ENCODE measurements around the gene OGFOD2.

Gene OGFOD2

DNA sequence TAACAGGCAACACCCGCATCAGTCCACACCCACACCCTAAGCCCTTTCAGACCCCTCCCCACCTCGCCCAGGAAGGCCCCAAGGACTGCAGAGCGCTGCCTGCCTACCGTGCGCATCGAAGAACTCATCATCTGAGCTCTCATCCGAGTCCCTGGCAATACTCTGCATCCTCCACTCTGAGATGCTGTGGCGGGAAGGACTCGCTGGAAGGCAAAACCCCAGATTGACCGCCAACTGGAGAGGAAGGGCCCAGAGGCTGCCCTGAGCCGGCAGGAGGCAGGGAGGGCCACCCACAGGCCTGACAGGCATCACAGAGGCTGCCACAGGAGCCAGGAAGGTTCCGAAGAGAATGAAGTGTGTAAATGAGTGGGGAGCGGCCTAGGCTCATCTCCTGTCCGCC, 29.2 kb downstream of the OGFOD2 start:
- H3K27me3 ChIP-seq (replicated peaks; ENCODE audit: insufficient read depth, low read length): no peaks in the 10 kb centered on the region
- H4K20me1 ChIP-seq (ENCODE audit: insufficient read depth, low read length): no peaks in the 10 kb centered on the region
- no peak overlapping the region for H3K4me3 ChIP-seq (ENCODE audit: low read length)
- DNase-seq: no peak
- H3K79me2 ChIP-seq (ENCODE audit: low read length): no peaks in the 10 kb centered on the region
- H3K27ac ChIP-seq (ENCODE audit: low read length): no peak overlapping the region
- H3K4me2 ChIP-seq (ENCODE audit: low read depth, low read length): no peak overlapping the region
- no peaks in the 10 kb centered on the region for H3K36me3 ChIP-seq (replicated peaks; ENCODE audit: insufficient read depth, low read length)
- no peak overlapping the region for H2AFZ ChIP-seq (ENCODE audit: low read length)
- no peaks in the 10 kb centered on the region for H3K9me3 ChIP-seq (replicated peaks; ENCODE audit: insufficient read depth, low read length)
- H3F3A ChIP-seq (ENCODE audit: insufficient read depth, low read length): no peaks in the 10 kb centered on the region
- no peaks in the 10 kb centered on the region for H3K4me1 ChIP-seq (ENCODE audit: low read length)
- TF ChIP-seq EZH2 (optimal IDR thresholded peaks at IDR 0.05; ENCODE audit: low read depth, low read length): no peak
- no peaks in the 10 kb centered on the region for H3K9me2 ChIP-seq (replicated peaks; ENCODE audit: insufficient read depth, low read length)
- H3K9ac ChIP-seq (ENCODE audit: low read length): no peak overlapping the region

DNA sequence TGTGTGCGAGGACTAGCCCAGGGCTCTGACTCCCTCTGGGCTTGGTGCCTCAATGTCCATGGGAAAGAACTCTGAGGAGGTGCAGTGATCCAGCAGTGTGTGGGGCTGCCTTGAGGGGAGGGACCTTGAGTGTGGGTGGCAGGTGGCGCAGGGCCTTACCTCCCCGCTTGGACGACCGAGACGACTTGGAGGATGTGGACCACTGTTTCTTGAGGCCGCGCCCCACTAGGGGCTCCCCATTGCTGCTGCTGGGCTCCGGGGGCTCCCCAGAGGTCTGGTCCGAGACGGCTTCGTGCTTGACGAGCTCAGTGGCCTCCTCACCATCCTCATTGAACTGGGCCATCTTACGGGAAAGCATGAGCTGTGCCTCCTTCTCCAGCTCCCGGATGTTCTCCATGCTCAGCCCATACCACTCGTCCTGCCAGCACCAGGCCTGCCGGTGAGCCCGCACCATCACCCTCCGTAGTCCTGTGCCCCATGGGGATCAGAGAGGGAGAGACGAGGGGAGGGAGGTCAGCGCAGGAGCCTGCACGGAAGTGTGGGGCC, 30.1 kb downstream of the OGFOD2 start:
- no peaks in the 10 kb centered on the region for H3K9me2 ChIP-seq (replicated peaks; ENCODE audit: insufficient read depth, low read length)
- H3F3A ChIP-seq (ENCODE audit: insufficient read depth, low read length): no peaks in the 10 kb centered on the region
- H3K4me2 ChIP-seq (ENCODE audit: low read depth, low read length): no peak overlapping the region
- no peak overlapping the region for H3K4me3 ChIP-seq (ENCODE audit: low read length)
- no peaks in the 10 kb centered on the region for H3K4me1 ChIP-seq (ENCODE audit: low read length)
- H3K9ac ChIP-seq (ENCODE audit: low read length): no peak overlapping the region
- no peak overlapping the region for H3K27ac ChIP-seq (ENCODE audit: low read length)
- TF ChIP-seq, protein P1, sequence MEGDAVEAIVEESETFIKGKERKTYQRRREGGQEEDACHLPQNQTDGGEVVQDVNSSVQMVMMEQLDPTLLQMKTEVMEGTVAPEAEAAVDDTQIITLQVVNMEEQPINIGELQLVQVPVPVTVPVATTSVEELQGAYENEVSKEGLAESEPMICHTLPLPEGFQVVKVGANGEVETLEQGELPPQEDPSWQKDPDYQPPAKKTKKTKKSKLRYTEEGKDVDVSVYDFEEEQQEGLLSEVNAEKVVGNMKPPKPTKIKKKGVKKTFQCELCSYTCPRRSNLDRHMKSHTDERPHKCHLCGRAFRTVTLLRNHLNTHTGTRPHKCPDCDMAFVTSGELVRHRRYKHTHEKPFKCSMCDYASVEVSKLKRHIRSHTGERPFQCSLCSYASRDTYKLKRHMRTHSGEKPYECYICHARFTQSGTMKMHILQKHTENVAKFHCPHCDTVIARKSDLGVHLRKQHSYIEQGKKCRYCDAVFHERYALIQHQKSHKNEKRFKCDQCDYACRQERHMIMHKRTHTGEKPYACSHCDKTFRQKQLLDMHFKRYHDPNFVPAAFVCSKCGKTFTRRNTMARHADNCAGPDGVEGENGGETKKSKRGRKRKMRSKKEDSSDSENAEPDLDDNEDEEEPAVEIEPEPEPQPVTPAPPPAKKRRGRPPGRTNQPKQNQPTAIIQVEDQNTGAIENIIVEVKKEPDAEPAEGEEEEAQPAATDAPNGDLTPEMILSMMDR (IDR thresholded peaks at IDR 0.05; ENCODE audit: low read length): no peak
- no peak for TF ChIP-seq EZH2phosphoT487 (IDR thresholded peaks at IDR 0.05; ENCODE audit: low read length)
- no peak for TF ChIP-seq EZH2 (optimal IDR thresholded peaks at IDR 0.05; ENCODE audit: low read depth, low read length)
- H2AFZ ChIP-seq (ENCODE audit: low read length): no peak overlapping the region
- H3K79me2 ChIP-seq (ENCODE audit: low read length): no peaks in the 10 kb centered on the region
- no peak for DNase-seq
- H3K9me3 ChIP-seq (replicated peaks; ENCODE audit: insufficient read depth, low read length): no peaks in the 10 kb centered on the region
- H3K36me3 ChIP-seq (replicated peaks; ENCODE audit: insufficient read depth, low read length): no peaks in the 10 kb centered on the region
- no peaks in the 10 kb centered on the region for H4K20me1 ChIP-seq (ENCODE audit: insufficient read depth, low read length)
- no peaks in the 10 kb centered on the region for H3K27me3 ChIP-seq (replicated peaks; ENCODE audit: insufficient read depth, low read length)

DNA sequence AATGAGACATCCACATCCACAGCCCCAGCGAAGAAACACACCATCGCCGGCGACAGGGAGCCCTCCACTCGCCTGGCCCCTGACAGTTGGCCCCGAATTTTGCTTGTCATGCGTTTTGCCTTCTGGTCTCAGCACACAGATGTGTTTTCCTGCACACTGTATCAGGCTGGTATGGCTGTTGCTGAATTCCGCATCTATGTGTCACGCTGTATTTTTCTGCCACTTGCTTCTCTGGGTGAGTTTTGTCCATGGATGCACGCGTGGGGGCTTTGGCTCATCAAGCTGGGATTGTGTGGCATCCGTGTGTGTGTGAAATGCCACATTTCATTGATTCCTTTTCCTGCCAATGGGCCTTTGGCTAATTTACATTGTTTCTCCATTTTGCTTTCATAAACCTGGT, 31.9 kb downstream of the OGFOD2 start:
- H3K9me2 ChIP-seq (replicated peaks; ENCODE audit: insufficient read depth, low read length): no peaks in the 10 kb centered on the region
- TF ChIP-seq, protein P1 (IDR thresholded peaks at IDR 0.05; ENCODE audit: low read length): no peak
- TF ChIP-seq EZH2 (optimal IDR thresholded peaks at IDR 0.05; ENCODE audit: low read depth, low read length) (no peak), EZH2phosphoT487 (IDR thresholded peaks at IDR 0.05; ENCODE audit: low read length) (no peak)
- no peak overlapping the region for H3K9ac ChIP-seq (ENCODE audit: low read length)
- H3F3A ChIP-seq (ENCODE audit: insufficient read depth, low read length): no peaks in the 10 kb centered on the region
- H3K27me3 ChIP-seq (replicated peaks; ENCODE audit: insufficient read depth, low read length): no peaks in the 10 kb centered on the region
- no peaks in the 10 kb centered on the region for H3K4me1 ChIP-seq (ENCODE audit: low read length)
- DNase-seq: no peak
- no peaks in the 10 kb centered on the region for H3K79me2 ChIP-seq (ENCODE audit: low read length)
- H3K4me2 ChIP-seq (ENCODE audit: low read depth, low read length): no peak overlapping the region
- no peaks in the 10 kb centered on the region for H3K36me3 ChIP-seq (replicated peaks; ENCODE audit: insufficient read depth, low read length)
- H3K27ac ChIP-seq (ENCODE audit: low read length): no peak overlapping the region
- no peaks in the 10 kb centered on the region for H4K20me1 ChIP-seq (ENCODE audit: insufficient read depth, low read length)
- H3K9me3 ChIP-seq (replicated peaks; ENCODE audit: insufficient read depth, low read length): no peaks in the 10 kb centered on the region
- H2AFZ ChIP-seq (ENCODE audit: low read length): no peak overlapping the region
- H3K4me3 ChIP-seq (ENCODE audit: low read length): no peak overlapping the region

DNA sequence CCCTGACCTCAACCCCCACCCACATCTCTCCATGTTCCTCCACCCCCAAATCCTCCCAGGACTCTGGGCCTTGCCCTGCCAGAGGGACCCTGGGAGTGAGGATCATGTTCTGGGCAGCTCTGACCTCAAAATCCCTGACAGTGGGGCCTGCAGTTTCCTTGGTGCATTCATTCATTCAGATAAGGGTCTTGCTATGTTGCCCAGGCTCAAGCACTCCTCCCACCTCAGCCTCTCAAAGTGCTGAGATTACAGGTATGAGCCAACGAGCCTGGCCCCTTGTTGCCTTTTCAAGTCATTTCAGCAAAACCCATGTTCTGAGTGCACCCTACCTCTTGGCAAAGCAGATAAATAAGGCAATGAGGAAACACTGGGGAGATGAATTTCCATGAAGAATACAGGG, 35.1 kb downstream of the OGFOD2 start:
- H3K36me3 ChIP-seq (replicated peaks; ENCODE audit: insufficient read depth, low read length): no peaks in the 10 kb centered on the region
- no peaks in the 10 kb centered on the region for H4K20me1 ChIP-seq (ENCODE audit: insufficient read depth, low read length)
- no peak overlapping the region for H3K4me2 ChIP-seq (ENCODE audit: low read depth, low read length)
- no peak overlapping the region for H2AFZ ChIP-seq (ENCODE audit: low read length)
- H3K79me2 ChIP-seq (ENCODE audit: low read length): no peaks in the 10 kb centered on the region
- H3K9me3 ChIP-seq (replicated peaks; ENCODE audit: insufficient read depth, low read length): no peaks in the 10 kb centered on the region
- no peak for DNase-seq
- TF ChIP-seq, protein P1 (IDR thresholded peaks at IDR 0.05; ENCODE audit: low read length): no peak
- TF ChIP-seq EZH2phosphoT487 (IDR thresholded peaks at IDR 0.05; ENCODE audit: low read length) (no peak), EZH2 (optimal IDR thresholded peaks at IDR 0.05; ENCODE audit: low read depth, low read length) (no peak)
- no peak overlapping the region for H3K27ac ChIP-seq (ENCODE audit: low read length)
- no peak overlapping the region for H3K4me3 ChIP-seq (ENCODE audit: low read length)
- no peak overlapping the region for H3K9ac ChIP-seq (ENCODE audit: low read length)
- no peaks in the 10 kb centered on the region for H3K4me1 ChIP-seq (ENCODE audit: low read length)
- H3F3A ChIP-seq (ENCODE audit: insufficient read depth, low read length): no peaks in the 10 kb centered on the region
- H3K27me3 ChIP-seq (replicated peaks; ENCODE audit: insufficient read depth, low read length): no peaks in the 10 kb centered on the region
- no peaks in the 10 kb centered on the region for H3K9me2 ChIP-seq (replicated peaks; ENCODE audit: insufficient read depth, low read length)

Measured in MM.1S (cell line).